ENCODE measurements around the gene GOLGA6L9.
A peak's percentile ranks its signal among the peaks of the same experiment; 100 is the strongest.
"Not testable (repeated sequence)": the region's sequence is repeated elsewhere in the genome, so short reads cannot be mapped to it uniquely, and the experiment has no call there.

GOLGA6L9 gene

DNA sequence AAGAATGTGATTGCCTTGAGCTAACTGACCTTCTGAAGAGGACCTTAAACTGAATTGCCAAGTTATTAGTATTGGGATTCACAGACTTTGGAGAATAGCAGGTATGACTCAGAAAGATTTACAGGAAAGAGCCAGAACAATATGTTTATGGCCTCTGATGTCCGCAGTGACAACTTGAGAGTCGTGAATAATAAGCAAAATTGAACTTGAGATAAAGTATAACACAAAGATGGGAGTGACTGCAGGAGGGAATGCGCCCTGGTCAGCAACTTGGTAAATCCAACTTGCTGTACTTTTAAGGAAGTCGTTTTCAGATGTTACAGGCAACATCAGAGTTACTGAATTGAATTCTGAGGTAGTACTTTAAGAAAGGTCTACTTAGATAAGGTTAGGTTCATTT lies 19.3 kb upstream of the GOLGA6L9 start:
- not testable (repeated sequence) for H3K4me3 ChIP-seq; H3K9me3 ChIP-seq (replicated peaks in 1 of 11); H3K27me3 ChIP-seq; H3K9ac ChIP-seq; H3K27ac ChIP-seq; H4K20me1 ChIP-seq; H3K4me2 ChIP-seq
- peaks cover 0 to 24% (median 4%) of the 10 kb centered on the region in 11 experiments; a peak in 6 of 22 replicates for H3K36me3 ChIP-seq
- peaks cover 0 to 14% (median 12%) of the 10 kb centered on the region in 10 experiments; a peak in 16 of 20 replicates for H3K4me1 ChIP-seq

DNA sequence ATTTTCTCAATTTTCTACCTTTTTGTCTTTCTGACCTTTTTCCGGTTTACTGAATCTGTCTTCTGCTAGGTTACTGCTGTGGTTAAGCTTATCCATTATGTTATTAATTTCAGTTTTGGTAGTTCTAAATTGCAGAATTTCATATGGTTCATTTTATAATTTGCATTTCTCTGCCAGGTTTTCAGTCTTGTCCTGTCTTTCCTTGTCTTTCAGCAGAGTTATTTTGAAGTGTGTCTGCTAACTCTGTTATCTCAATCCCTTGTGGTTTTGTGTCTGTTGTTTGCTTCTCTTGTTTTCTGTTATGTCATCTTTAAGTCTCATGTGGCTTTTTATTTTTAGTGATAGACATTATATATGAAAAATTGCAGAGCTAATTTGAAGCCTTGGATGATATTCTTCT lies 18.0 kb upstream of the GOLGA6L9 start:
- H3K4me3 ChIP-seq; H4K20me1 ChIP-seq; H3K27me3 ChIP-seq; H3K9ac ChIP-seq; H3K9me3 ChIP-seq (replicated peaks in 1 of 11): not testable (repeated sequence)
- H3K27ac ChIP-seq = 0 out of 22 replicates have a peak overlapping the region, but pooled peaks of 1 of the 11 experiments have one; percentile 8
- peak overlapping the region in 9 of 11 experiments; percentile 6 to 71 (median 61); a peak in 17 of 22 replicates for H3K4me2 ChIP-seq
- H3K4me1 ChIP-seq = peaks cover 0 to 14% (median 12%) of the 10 kb centered on the region in 10 experiments; a peak in 16 of 20 replicates
- peaks cover 0 to 29% (median 5%) of the 10 kb centered on the region in 11 experiments; a peak in 10 of 22 replicates for H3K36me3 ChIP-seq

GRCh38 chr15:82414525-82415191 lies 15.0 kb upstream of the GOLGA6L9 start:
- not testable (repeated sequence) for H3K4me2 ChIP-seq; H4K20me1 ChIP-seq; H3K4me3 ChIP-seq; H3K27me3 ChIP-seq; H3K27ac ChIP-seq; H3K9me3 ChIP-seq (replicated peaks in 1 of 11); H3K9ac ChIP-seq
- H3K36me3 ChIP-seq = peaks cover 0 to 24% (median 4%) of the 10 kb centered on the region in 11 experiments; a peak in 10 of 22 replicates
- peaks cover 0 to 14% (median 12%) of the 10 kb centered on the region in 10 experiments; a peak in 16 of 20 replicates for H3K4me1 ChIP-seq

- H3K27ac ChIP-seq, H4K20me1 ChIP-seq: not testable (repeated sequence)
These were observed 9.1 kb upstream of the GOLGA6L9 start for GRCh38 chr15:82420516-82420915.

DNA sequence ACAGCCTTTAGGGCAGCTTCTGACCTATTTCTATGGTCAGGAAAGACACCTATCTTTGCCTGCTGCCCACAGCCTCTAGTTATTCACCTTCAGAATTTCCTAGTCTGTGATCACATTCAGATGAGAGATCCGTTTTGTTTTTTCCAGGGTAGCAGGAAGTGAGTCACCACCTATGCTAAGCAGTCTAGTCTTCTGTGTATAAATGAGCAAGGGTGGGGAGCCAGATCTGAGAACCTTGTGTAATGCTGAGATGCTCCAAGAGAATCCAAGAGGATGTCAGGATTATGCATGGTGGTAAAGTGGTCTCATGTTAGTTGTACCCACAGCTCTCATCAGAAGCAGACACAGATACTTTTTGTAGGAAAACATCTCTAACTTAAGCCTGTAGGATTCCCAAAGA lies 8.7 kb upstream of the GOLGA6L9 start:
- H3K27ac ChIP-seq; H3K4me3 ChIP-seq; H3K9me3 ChIP-seq (replicated peaks in 1 of 11); H3K9ac ChIP-seq; H3K4me1 ChIP-seq; H3K4me2 ChIP-seq; H4K20me1 ChIP-seq; H3K27me3 ChIP-seq: not testable (repeated sequence)
- peaks cover 0 to 15% (median 0%) of the 10 kb centered on the region in 11 experiments; a peak in 10 of 22 replicates for H3K36me3 ChIP-seq

More at GRCh38 chr15:82420516-82420915, 9.1 kb upstream of the GOLGA6L9 start:
- not testable (repeated sequence) for H3K4me3 ChIP-seq; H3K9me3 ChIP-seq (replicated peaks in 1 of 11); H3K4me2 ChIP-seq; H3K9ac ChIP-seq; H3K4me1 ChIP-seq; H3K27me3 ChIP-seq
- peaks cover 0 to 20% (median 0%) of the 10 kb centered on the region in 11 experiments; a peak in 10 of 22 replicates for H3K36me3 ChIP-seq

GRCh38 chr15:82427117-82427516 lies 2.5 kb upstream of the GOLGA6L9 start:
- not testable (repeated sequence) for H3K36me3 ChIP-seq; H3K4me3 ChIP-seq; H3K4me1 ChIP-seq; H3K27me3 ChIP-seq; H3K4me2 ChIP-seq; H4K20me1 ChIP-seq; H3K9ac ChIP-seq; H3K9me3 ChIP-seq (replicated peaks in 1 of 11); H3K27ac ChIP-seq

DNA sequence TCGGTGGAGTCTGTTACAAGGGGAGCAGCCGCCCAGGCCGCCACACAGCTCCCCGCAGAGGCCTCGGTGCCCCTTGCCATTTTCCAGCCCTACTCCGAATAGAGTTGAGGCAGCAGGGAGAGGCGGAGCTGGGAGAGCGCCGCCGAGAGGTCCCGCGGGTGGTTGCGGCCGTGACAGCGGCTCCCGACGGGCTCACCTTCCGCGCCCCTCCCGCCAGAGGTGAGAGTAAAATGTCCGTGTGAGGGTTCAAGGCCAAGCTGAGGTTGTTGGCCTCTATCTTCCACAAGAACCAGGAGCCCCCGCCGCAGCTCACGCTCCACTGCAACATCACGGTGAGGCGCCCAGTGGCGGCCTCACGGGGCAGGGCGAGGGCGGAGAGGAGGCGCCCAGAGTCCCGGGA lies 15.8 kb downstream of the GOLGA6L9 start:
- not testable (repeated sequence) for H3K9me3 ChIP-seq (replicated peaks in 1 of 11); H3K36me3 ChIP-seq; H4K20me1 ChIP-seq; H3K4me1 ChIP-seq; H3K27me3 ChIP-seq
- Histone ChIP-seq H3K4me2 (peak overlapping the region; percentile 57 to 81 (median 75)), H3K9ac (peak overlapping the region; percentile 37 to 79 (median 65); a peak in 17 of 22 replicates), H3K4me3 (peak overlapping the region; percentile 53 to 68 (median 58); a peak in 19 of 20 replicates), H3K27ac (peak overlapping the region in 4 of 11 experiments; percentile 40 to 62 (median 52); a peak in 6 of 22 replicates)

DNA sequence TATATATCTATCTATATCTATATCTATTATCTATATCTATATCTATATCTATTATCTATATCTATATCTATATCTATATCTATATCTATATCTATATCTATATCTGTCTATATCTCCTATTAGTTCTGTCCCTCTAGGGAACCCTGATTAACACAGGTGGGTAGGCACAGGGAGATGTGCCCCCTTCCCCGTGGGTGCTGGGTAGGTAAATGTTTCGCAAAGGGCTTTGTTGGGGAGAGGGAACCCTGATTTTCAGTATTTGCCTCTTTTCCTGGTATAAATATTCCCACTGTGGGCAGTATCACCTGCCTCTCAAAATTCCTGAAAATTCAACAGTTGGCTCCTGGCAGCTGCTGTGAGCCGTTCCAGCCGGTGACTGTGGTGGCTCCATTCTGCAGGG lies 27.7 kb downstream of the GOLGA6L9 start:
- H3K36me3 ChIP-seq; H3K4me1 ChIP-seq; H3K9ac ChIP-seq; H3K4me3 ChIP-seq; H3K9me3 ChIP-seq (replicated peaks in 1 of 11); H3K4me2 ChIP-seq; H3K27me3 ChIP-seq; H3K27ac ChIP-seq; H4K20me1 ChIP-seq: not testable (repeated sequence)

DNA sequence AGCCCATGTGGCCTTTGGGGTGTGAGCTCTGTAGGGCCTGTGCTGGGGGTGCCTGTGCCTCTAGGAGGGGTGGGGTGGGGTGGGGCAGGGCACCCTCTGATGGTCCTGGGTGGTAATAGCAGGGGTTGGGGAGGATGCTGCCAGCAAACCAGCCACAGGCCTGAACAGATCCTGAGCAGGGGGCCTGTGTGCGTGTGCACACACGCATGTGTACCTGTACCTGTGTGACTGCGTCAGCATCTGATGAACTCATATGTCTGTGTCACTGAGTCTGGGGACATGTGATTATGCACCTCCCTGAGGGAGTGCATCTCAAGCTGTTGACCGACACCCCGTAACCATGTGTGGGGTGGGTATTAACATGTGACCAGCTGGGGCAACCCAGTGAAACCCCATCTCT lies 36.0 kb downstream of the GOLGA6L9 start:
- H3K9me3 ChIP-seq (replicated peaks in 1 of 11) = not testable (repeated sequence)

DNA sequence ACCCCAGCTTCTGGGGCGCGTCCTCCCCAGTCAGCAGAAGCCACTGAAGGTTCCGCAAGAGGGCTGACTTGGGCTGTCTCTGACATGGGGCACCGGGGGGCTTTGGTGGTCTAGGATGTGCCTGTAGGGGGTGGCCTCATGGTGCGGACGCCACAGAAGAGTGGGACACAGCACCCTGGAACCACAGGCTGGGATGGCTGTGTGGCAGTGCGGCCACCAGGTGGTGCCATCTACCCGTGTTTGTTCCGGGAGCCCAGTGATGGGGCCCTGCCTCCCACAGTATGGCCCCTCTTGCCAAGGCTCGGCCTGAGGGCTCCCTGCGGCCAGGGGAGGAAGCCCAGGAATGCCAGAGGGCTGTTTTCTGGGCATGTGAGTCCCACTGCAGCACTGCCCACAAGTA lies 38.6 kb downstream of the GOLGA6L9 start:
- H4K20me1 ChIP-seq; H3K27me3 ChIP-seq; H3K36me3 ChIP-seq; H3K4me1 ChIP-seq; H3K4me2 ChIP-seq; H3K27ac ChIP-seq; H3K4me3 ChIP-seq; H3K9me3 ChIP-seq (replicated peaks in 1 of 11); H3K9ac ChIP-seq: not testable (repeated sequence)

More for the DNA sequence above, 36.0 kb downstream of the GOLGA6L9 start:
- not testable (repeated sequence) for H3K36me3 ChIP-seq, H3K4me1 ChIP-seq, H3K4me2 ChIP-seq, H4K20me1 ChIP-seq, H3K27me3 ChIP-seq, H3K9ac ChIP-seq, H3K27ac ChIP-seq, H3K4me3 ChIP-seq

DNA sequence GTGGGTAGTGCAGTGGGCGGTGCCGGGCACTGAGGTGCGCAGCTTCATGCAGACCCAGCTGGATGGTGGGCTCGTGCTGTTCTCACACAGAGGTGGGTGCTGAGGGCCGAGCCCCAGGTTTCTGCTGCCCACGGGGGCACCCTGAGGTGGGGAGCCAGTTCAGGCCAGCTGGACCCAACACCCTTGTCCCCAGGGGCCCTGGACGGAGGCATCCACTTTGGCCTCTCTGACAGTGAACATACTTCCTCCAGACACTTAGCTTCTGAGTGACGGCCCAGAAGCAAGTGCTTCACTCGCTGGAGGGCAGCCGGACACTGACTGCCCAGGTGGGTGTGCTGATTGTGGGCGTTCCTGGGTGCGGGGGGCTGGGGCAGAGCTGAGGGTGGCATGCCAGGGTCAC lies 39.8 kb downstream of the GOLGA6L9 start:
- not testable (repeated sequence) for H3K4me2 ChIP-seq; H3K9ac ChIP-seq; H3K27me3 ChIP-seq; H3K27ac ChIP-seq; H3K4me3 ChIP-seq; H3K36me3 ChIP-seq; H4K20me1 ChIP-seq; H3K4me1 ChIP-seq; H3K9me3 ChIP-seq (replicated peaks in 1 of 11)

- H3K27ac ChIP-seq; H3K4me3 ChIP-seq; H3K27me3 ChIP-seq; H3K4me1 ChIP-seq; H3K9me3 ChIP-seq (replicated peaks in 1 of 11); H3K9ac ChIP-seq; H3K36me3 ChIP-seq; H4K20me1 ChIP-seq; H3K4me2 ChIP-seq: not testable (repeated sequence)
These were observed 42.8 kb downstream of the GOLGA6L9 start for GRCh38 chr15:82472269-82472982.

DNA sequence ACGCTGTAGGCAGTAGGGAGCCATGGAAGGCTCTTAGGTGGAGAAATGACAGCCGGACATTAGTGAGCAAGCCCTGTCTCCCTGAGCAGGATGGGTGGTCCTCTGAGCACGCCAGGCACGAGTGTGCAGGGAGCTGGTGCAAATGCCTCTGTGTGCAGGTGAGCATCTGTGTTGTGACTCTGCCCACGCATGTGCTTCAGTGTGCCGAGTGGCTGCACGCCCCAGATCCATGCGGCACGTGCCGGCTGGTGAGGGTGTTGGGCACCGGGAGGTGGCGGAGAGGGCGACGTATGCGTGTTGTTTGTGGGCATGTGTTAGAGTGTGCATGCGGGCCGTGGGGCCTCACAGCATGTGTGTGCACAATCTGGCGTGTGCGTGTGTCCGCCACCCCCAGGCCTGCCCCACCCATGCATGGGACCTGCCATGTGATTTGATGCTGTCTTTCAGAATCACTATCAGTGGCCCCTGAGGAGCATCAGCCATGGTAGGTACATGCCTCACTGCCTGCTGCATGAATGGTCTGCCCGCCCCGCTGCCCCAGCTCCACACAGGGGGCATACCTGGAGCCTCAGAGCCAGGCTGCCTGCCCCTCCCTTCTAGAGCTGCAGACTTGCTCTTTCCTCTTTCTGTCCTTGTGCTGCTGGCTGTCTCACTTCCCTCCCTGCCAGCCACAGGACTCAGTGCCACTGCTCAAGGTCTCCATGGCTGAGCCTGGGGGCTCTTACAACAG lies 45.1 kb downstream of the GOLGA6L9 start:
- not testable (repeated sequence) for H3K4me1 ChIP-seq; H3K36me3 ChIP-seq; H3K4me2 ChIP-seq; H3K27ac ChIP-seq; H3K4me3 ChIP-seq; H3K27me3 ChIP-seq; H4K20me1 ChIP-seq; H3K9me3 ChIP-seq (replicated peaks in 1 of 11); H3K9ac ChIP-seq
